ENCODE results near the gene MORN4. TPM values are rescaled to one million over a fixed set of nuclear protein-coding genes. Genes with fewer than 3 reads are reported as not detected.

Gene MORN4
- total RNA-seq, 2 donors from 2014 or later: 1.6 to 2.7 TPM

DNA sequence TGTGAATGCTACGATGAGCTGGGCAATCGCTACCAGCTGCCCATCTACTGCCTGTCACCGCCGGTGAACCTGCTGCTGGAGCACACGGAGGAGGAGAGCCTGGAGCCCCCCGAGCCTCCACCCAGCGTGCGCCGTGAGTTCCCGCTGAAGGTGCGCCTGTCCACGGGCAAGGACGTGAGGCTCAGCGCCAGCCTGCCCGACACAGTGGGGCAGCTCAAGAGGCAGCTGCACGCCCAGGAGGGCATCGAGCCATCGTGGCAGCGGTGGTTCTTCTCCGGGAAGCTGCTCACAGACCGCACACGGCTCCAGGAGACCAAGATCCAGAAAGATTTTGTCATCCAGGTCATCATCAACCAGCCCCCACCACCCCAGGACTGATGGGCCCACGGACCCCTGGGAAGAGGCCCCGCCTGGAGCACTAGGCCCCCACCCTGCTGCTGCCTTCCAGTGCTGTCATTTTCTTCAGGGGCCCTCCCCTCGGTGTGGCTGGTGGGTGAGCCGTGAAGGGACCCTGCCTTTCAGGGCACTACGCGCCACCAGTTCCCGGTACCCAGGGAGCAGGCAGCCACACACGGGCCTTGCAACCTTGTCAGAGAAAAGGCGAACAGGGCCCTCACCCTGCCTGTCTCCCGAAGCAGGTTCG is 63.0 kb downstream of the MORN4 start:
- Mint-ChIP-seq H3K4me1 (ENCODE audit: low read depth in 2 of 2) (no peaks in the 10 kb centered on the region), H3K27me3 (no peaks in the 10 kb centered on the region), H3K4me3 (no peak overlapping the region), H3K36me3 (no peaks in the 10 kb centered on the region), H3K9me3 (no peaks in the 10 kb centered on the region), H3K27ac (no peak overlapping the region)
- no peak for DNase-seq (ENCODE audit: low spot score)
- no peak for ATAC-seq

DNA sequence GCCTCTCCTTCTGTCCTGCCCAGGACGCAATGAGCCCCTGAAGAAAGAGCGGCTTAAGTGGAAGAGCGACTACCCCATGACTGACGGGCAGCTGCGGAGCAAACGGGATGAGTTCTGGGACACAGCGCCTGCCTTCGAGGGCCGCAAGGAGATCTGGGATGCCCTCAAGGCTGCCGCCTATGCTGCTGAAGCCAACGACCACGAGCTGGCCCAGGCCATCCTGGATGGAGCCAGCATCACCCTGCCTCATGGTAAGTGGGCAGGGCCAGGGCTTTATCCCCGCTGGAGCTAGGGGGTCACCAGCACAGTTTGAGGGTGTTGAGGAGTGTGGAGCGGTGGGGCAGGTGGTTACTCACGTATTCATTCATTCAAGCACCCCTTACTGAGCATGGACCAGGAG is 65.4 kb downstream of the MORN4 start:
- Mint-ChIP-seq H3K27me3 (peaks cover 0 to 5% of the 10 kb centered on the region in 2 donors), H3K4me3 (no peak overlapping the region), H3K4me1 (ENCODE audit: low read depth in 2 of 2) (no peaks in the 10 kb centered on the region), H3K9me3 (no peaks in the 10 kb centered on the region), H3K27ac (no peak overlapping the region), H3K36me3 (no peaks in the 10 kb centered on the region)
- ATAC-seq (no peak), DNase-seq (ENCODE audit: low spot score) (no peak)

DNA sequence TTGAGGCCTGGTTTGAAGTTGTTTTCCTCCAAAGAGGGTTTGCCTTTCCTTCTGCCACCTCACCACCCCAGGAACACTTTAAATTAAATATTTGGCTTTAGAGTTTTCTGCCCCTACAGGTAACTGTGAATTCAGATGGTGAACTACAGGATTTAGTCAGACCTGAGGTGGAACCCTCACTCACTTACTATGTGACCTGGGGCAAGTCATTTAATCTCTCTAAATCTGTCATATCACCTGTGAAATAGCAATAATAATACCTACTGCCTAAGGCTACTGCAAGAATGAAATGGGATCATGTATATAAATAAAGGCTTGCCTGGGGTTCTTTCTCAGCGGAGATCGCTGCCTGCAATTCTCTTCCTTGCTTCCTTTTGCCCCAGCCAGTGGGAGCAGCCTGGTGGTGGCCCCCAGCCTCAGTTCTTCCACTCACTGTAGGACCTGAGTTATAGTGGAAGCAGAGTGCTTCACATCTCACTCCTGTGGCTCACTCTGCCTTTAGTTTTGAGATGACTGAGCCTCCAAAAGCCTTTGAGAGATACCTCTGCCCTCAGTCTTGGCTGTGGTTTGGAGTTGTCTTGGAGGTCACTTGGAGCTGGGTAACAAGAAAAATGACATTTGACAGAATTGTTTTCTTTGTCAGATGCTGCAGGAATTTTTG is 66.8 kb downstream of the MORN4 start:
- Mint-ChIP-seq H3K27me3 (peaks cover 0 to 5% of the 10 kb centered on the region in 2 donors), H3K27ac (no peak overlapping the region), H3K9me3 (no peaks in the 10 kb centered on the region), H3K4me1 (ENCODE audit: low read depth in 2 of 2) (no peaks in the 10 kb centered on the region), H3K36me3 (no peaks in the 10 kb centered on the region), H3K4me3 (no peak overlapping the region)
- no peak for DNase-seq (ENCODE audit: low spot score)
- ATAC-seq: peak in 1 of 2 donors; percentile 57

DNA sequence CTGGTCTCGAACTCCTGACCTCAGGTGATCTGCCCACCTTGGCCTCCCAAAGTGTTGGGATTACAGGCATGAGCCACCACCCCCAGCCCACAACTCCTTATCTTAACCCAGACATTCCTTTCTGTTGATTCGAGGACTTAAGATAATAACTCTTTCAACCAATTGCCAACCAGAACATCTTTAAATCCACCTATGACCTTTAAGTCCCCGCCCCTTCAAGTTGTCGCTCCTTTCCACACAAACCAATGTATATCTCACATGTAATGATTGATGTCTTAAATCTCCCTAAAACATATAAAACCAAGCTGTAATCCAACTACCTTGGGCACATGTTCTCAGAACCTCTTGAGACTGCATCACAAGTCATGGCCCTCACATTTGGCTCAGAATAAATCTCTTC is 68.5 kb downstream of the MORN4 start:
- H3K27me3 Mint-ChIP-seq: peaks cover 0 to 5% of the 10 kb centered on the region in 2 donors
- H3K4me3 Mint-ChIP-seq: no peak overlapping the region
- no peak for ATAC-seq
- no peaks in the 10 kb centered on the region for H3K36me3 Mint-ChIP-seq
- no peaks in the 10 kb centered on the region for H3K4me1 Mint-ChIP-seq (ENCODE audit: low read depth in 2 of 2)
- H3K9me3 Mint-ChIP-seq: no peaks in the 10 kb centered on the region
- DNase-seq (ENCODE audit: low spot score): no peak
- no peak overlapping the region for H3K27ac Mint-ChIP-seq

Other genes starting within 250 kb of the MORN4 start
- 100 to 1,000 TPM in 1 of 2 donors, 10 to 100 TPM in 1; 40.1 to 100 TPM for gene RRP12, start 232.2 kb downstream of the MORN4 start, total RNA-seq
- gene PGAM1, start 207.3 kb downstream of the MORN4 start, total RNA-seq: 100 to 1,000 TPM; 546 to 554 TPM
- 10 to 100 TPM; 51.0 to 64.5 TPM for gene EXOSC1, start 187.5 kb downstream of the MORN4 start, total RNA-seq
- gene ZDHHC16, start 187.3 kb downstream of the MORN4 start, total RNA-seq: 10 to 100 TPM; 43.6 to 61.2 TPM
- 10 to 100 TPM; 66.3 to 95.6 TPM for gene MMS19, start 135.1 kb downstream of the MORN4 start, total RNA-seq
- gene UBTD1, start 134.6 kb downstream of the MORN4 start, total RNA-seq: 1 to 10 TPM; 3.3 to 5.6 TPM
- not detected for gene ANKRD2, start 60.7 kb downstream of the MORN4 start, total RNA-seq
- gene HOGA1, start 49.1 kb downstream of the MORN4 start, total RNA-seq: not detected
- not detected for gene C10orf62, start 43.8 kb downstream of the MORN4 start, total RNA-seq
- gene PI4K2A, start 7.2 kb upstream of the MORN4 start, total RNA-seq: 10 to 100 TPM; 16.2 to 22.8 TPM
- under 1 TPM; 0.45 to 0.89 TPM for gene AVPI1, start 53.7 kb upstream of the MORN4 start, total RNA-seq
- gene MARVELD1, start 80.2 kb upstream of the MORN4 start, total RNA-seq: under 1 TPM in 1 of 2 donors, not detected in 1; 0.75 TPM
- 10 to 100 TPM; 34.9 to 59.6 TPM for gene ZFYVE27, start 103.6 kb upstream of the MORN4 start, total RNA-seq
- not detected for gene SFRP5, start 138.5 kb upstream of the MORN4 start, total RNA-seq
- 1 to 10 TPM; 1.8 to 2.8 TPM for gene GOLGA7B, start 216.3 kb upstream of the MORN4 start, total RNA-seq

Data from natural killer cell treated with Interleukin-12 subunit alpha and Interleukin-12 subunit beta and Interleukin-15 and Interleukin-18, amount 100 ng/mL, for 72 hours (primary cell).